ENCODE data around the gene POLR2E.

POLR2E gene

DNA sequence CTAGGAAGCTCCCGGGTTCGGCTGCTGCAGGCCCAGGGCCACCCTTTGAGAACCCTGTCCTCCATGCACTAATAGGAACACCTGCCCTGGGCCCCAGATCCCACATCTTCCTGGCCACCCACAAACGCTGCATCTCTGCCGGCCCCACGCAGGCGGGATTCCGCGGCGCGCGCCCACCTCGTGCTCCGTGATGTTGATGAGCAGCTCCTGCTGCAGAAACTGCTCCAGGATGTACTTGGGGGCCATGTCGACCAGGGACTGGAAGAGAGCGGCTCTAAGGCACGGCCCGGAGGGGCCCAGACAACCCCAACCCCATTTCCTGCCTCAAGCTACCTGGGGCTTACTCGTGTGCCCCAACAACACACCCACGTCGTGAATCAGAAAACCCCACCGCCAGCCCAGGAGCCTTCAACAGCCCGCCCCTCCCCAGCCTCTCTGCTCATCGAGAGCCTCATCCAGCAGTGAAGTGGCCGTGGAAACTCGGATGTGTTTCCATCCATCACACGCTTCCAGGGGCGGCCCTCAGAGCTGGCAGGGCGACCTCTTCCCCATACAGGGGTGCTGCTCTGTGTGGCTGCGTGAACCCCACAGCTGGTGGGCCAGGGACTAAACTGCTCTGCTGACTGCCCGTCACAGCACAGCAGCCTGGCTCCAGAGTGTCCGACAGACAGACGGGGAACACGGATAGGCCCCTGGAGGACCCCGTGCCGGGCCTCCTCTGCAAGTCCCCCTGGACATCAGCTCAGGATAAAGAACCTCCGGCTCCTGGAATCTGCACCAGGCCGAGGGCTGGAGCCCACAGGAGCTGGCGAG is 4.2 kb downstream of the POLR2E start:
- H3K36me3 ChIP-seq (ENCODE audit: insufficient read depth, low read length) = peaks cover 34% of the 10 kb centered on the region; the same call in 1 of the 2 replicates
- no peaks in the 10 kb centered on the region for H3K9me3 ChIP-seq (ENCODE audit: low read depth, low read length)
- no peak for TF ChIP-seq POLR2AphosphoS5 (IDR thresholded peaks at IDR 0.05; ENCODE audit: borderline replicate concordance, low read depth, low read length)
- TF ChIP-seq FOXP2 (optimal IDR thresholded peaks at IDR 0.05; ENCODE audit: control extremely low read depth, extremely low read length, insufficient read depth) = no peak
- TF ChIP-seq EZH2 (IDR thresholded peaks at IDR 0.05) = no peak
- no peak overlapping the region for H3K4me3 ChIP-seq
- H3K9ac ChIP-seq (ENCODE audit: insufficient read length) = no peak overlapping the region
- DNase-seq (ENCODE audit: low read depth, low spot score) = no peak
- H3K27ac ChIP-seq = no peak overlapping the region

DNA sequence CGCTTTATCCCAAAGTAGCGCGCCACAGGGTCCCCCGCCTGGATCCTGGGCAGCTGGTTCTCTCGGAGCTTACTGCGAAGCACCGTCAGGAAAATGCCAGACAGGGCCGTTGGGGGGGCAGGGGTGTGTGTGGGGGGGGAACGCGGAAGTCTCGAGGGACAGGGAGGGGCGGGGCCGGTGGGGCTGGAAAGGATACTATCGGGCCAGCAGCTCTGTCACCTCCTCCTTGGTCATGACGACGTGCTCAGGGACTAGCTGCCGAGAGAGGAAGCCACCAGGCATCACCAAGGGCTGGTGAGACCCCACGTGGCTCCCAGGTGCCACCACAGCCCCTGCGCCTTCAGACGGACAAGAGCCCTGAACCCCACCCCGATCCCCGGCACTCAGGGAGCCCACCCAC is 5.3 kb downstream of the POLR2E start:
- Histone ChIP-seq H3K27ac (no peak overlapping the region), H3K36me3 (ENCODE audit: insufficient read depth, low read length) (peaks cover 34% of the 10 kb centered on the region; the same call in 1 of the 2 replicates), H3K9me3 (ENCODE audit: low read depth, low read length) (no peaks in the 10 kb centered on the region), H3K9ac (ENCODE audit: insufficient read length) (no peak overlapping the region), H3K4me3 (no peak overlapping the region)
- TF ChIP-seq POLR2AphosphoS5 (IDR thresholded peaks at IDR 0.05; ENCODE audit: borderline replicate concordance, low read depth, low read length) = no peak
- DNase-seq (ENCODE audit: low read depth, low spot score) = no peak

DNA sequence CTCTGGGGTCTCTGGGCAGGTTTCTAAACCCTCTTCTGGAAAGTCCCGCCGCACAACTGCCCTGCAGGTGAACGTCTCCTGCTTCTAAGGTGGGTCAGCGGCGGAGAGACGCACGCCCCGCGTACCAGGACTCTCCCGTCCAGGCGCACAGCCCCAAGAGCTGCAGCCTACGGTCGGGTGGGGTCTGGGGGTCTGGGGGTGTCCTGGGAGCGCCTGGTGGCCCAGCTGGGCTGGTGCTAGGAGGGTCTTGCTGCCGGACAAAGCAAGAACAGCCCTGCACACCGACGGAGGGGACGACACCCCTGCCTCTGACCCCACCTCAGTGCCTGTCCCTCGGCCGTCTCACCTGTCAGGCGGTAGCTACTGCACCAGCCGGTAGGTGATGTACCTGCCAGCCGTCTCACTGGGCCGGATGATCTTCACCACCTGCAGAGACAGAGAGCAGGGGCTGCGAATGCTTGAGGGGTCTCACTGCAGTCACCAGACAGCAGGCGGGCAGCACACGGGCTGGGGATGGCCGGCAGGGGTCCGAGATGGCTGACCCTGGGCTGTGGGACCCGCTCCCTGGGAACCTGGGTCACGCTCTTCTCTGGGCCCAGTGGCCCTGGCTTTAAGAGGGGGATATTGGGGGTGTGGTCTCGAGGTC is 5.9 kb downstream of the POLR2E start:
- no peak for TF ChIP-seq FOXP2 (optimal IDR thresholded peaks at IDR 0.05; ENCODE audit: control extremely low read depth, extremely low read length, insufficient read depth)
- 0 out of 2 replicates have a peak, but pooled peaks have one; percentile 10 for TF ChIP-seq POLR2AphosphoS5 (IDR thresholded peaks at IDR 0.05; ENCODE audit: borderline replicate concordance, low read depth, low read length)
- no peak for TF ChIP-seq EZH2 (IDR thresholded peaks at IDR 0.05)
- DNase-seq (ENCODE audit: low read depth, low spot score) = no peak
- H3K27ac ChIP-seq = no peak overlapping the region
- peaks cover 34% of the 10 kb centered on the region; the same call in 1 of the 2 replicates for H3K36me3 ChIP-seq (ENCODE audit: insufficient read depth, low read length)
- H3K9me3 ChIP-seq (ENCODE audit: low read depth, low read length) = no peaks in the 10 kb centered on the region
- H3K9ac ChIP-seq (ENCODE audit: insufficient read length) = no peak overlapping the region
- no peak overlapping the region for H3K4me3 ChIP-seq

DNA sequence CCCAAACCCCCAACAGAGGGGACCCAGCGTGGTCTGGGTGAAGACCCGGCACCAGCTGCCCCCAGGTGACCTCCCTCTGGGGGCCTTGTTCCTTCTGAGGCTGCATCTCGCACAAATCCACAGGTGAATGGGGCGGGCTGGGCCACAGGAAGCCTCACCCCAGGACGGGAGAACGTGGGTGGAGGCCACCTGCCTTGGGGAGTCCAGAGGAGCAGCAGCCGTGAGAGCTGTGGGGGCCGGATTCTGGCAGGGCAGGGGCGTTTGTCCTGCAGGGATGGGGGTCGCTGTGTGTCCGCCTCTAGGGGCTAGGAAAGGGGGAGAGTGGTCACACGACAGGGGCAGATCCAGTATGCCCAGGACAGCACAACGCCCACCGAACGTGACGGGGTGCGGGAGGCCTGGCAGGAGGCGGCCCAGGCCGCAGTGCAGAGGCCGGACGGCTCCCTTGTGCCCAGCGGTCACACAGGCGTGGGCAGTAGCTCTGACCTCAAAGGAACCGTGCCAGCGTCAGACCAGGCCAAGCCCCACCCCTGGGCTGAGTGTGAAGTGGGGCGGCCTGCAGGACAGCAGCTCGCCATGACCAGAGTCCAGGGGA is 6.7 kb downstream of the POLR2E start:
- peaks cover 34% of the 10 kb centered on the region; the same call in 1 of the 2 replicates for H3K36me3 ChIP-seq (ENCODE audit: insufficient read depth, low read length)
- H3K27ac ChIP-seq = 0 out of 2 replicates have a peak overlapping the region, but pooled peaks have one; percentile 13
- no peaks in the 10 kb centered on the region for H3K9me3 ChIP-seq (ENCODE audit: low read depth, low read length)
- TF ChIP-seq FOXP2 (optimal IDR thresholded peaks at IDR 0.05; ENCODE audit: control extremely low read depth, extremely low read length, insufficient read depth) = no peak
- no peak for TF ChIP-seq POLR2AphosphoS5 (IDR thresholded peaks at IDR 0.05; ENCODE audit: borderline replicate concordance, low read depth, low read length)
- no peak for TF ChIP-seq EZH2 (IDR thresholded peaks at IDR 0.05)
- no peak for DNase-seq (ENCODE audit: low read depth, low spot score)
- no peak overlapping the region for H3K9ac ChIP-seq (ENCODE audit: insufficient read length)
- H3K4me3 ChIP-seq = no peak overlapping the region

DNA sequence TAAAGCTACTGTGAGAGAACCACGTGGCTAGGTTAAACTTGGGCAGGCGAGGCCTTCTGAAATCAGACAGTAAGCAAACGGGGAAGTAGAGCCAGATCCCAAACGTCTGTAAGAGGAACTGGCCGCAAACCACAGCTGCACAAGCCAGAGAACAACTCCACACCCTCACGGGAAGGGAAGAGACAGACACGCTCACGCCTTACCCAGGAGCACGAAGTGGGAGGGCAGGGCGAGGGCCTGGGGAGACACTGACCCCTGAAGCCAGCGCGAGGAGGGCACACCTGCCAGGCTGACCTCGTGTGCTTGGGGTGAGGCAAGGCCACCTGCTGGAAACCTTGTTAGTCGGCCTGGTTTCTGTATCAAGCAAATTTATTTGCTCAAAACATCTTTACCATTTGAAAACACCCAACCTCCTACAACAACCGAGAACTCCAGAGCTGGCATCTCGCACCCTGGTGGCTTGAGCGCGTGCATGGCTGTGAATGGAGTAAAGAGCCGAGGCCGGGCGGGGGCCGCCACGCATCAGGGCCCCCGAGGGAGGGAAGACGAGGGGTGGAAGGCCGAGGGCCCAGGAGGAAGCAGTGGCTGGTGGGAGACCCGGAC is 7.3 kb downstream of the POLR2E start:
- H3K27ac ChIP-seq = peak overlapping the region; percentile 19; the same call in 1 of the 2 replicates
- no peak for DNase-seq (ENCODE audit: low read depth, low spot score)
- peaks cover 28% of the 10 kb centered on the region; the same call in 1 of the 2 replicates for H3K36me3 ChIP-seq (ENCODE audit: insufficient read depth, low read length)
- no peaks in the 10 kb centered on the region for H3K9me3 ChIP-seq (ENCODE audit: low read depth, low read length)
- H3K4me3 ChIP-seq = no peak overlapping the region
- H3K9ac ChIP-seq (ENCODE audit: insufficient read length) = no peak overlapping the region
- TF ChIP-seq FOXP2 (optimal IDR thresholded peaks at IDR 0.05; ENCODE audit: control extremely low read depth, extremely low read length, insufficient read depth) (no peak), POLR2AphosphoS5 (IDR thresholded peaks at IDR 0.05; ENCODE audit: borderline replicate concordance, low read depth, low read length) (0 out of 2 replicates have a peak, but pooled peaks have one; percentile 21), EZH2 (IDR thresholded peaks at IDR 0.05) (no peak)

DNA sequence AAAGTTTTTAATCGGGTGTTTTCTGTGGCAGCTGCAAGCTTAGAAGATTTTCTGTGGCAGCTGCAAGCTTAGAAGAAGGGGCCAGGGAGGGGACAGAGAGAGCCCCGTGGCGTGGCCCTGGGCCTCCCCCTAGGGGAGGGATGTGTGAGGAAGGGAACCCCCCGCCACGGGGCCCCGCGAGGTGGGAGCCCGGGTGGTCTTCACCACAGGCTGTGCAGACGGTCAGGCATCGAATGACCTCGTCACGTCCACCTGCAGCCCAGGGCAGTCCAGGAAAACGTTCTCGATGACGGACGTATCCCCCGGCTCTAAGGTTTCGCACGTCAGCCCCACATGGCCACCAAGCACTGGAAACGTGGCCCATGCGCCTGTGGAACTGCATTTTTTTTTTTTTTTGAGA is 8.6 kb downstream of the POLR2E start:
- no peak for TF ChIP-seq POLR2AphosphoS5 (IDR thresholded peaks at IDR 0.05; ENCODE audit: borderline replicate concordance, low read depth, low read length)
- Histone ChIP-seq H3K27ac (no peak overlapping the region), H3K4me3 (no peak overlapping the region), H3K9ac (ENCODE audit: insufficient read length) (no peak overlapping the region), H3K9me3 (ENCODE audit: low read depth, low read length) (no peaks in the 10 kb centered on the region), H3K36me3 (ENCODE audit: insufficient read depth, low read length) (peaks cover 22% of the 10 kb centered on the region; the same call in 1 of the 2 replicates)
- no peak for DNase-seq (ENCODE audit: low read depth, low spot score)

DNA sequence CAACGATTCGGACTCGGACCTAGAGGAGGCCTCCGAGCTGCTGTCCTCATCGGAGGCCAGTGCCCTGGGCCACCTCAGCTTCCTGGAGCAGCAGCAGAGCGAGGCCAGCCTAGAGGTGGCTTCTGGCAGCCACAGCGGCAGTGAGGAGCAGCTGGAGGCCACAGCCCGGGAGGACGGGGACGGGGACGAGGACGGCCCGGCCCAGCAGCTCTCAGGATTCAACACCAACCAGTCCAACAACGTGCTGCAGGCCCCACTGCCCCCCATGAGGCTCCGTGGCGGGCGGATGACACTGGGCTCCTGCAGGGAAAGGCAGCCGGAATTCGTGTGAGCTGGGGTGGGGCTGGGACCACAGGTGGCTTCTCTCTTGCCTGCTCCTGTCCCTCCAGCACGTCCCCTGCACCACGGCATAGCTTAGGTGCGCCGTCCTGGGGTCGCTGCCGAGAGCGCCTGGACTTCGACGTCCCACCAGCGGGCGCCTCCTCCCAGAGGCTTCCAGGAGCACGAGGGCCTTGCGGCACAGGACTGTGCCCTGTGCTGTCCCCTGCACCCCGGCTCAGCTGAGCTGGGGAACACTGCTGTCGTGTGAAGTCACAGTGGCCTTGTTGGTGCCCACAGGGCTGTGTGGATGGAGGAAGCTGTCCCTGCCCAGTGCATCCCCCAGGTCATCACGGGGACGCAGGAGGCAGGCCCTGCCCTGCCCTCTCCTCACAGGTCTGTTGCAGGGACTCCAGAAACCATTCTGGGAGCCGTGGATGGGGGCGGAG is 9.3 kb downstream of the POLR2E start:
- no peak overlapping the region for H3K9ac ChIP-seq (ENCODE audit: insufficient read length)
- TF ChIP-seq FOXP2 (optimal IDR thresholded peaks at IDR 0.05; ENCODE audit: control extremely low read depth, extremely low read length, insufficient read depth) = no peak
- TF ChIP-seq EZH2 (IDR thresholded peaks at IDR 0.05) = no peak
- TF ChIP-seq POLR2AphosphoS5 (IDR thresholded peaks at IDR 0.05; ENCODE audit: borderline replicate concordance, low read depth, low read length) = peak; percentile 60
- DNase-seq (ENCODE audit: low read depth, low spot score) = no peak
- H3K9me3 ChIP-seq (ENCODE audit: low read depth, low read length) = no peaks in the 10 kb centered on the region
- H3K27ac ChIP-seq = no peak overlapping the region
- H3K4me3 ChIP-seq = no peak overlapping the region
- H3K36me3 ChIP-seq (ENCODE audit: insufficient read depth, low read length) = peaks cover 14% of the 10 kb centered on the region; the same call in 1 of the 2 replicates

All from SK-N-MC (cell line).